ENCODE results near the gene CFAP73. TPM values are rescaled to one million over a fixed set of nuclear protein-coding genes. Genes with fewer than 3 reads are reported as not detected.
"Not testable (repeated sequence)": the region's sequence is repeated elsewhere in the genome, so short reads cannot be mapped to it uniquely, and the experiment has no call there.

Gene CFAP73
- total RNA-seq, 1 donor from 2014 or later = not detected

- no peak for DNase-seq (ENCODE audit: low read depth, low spot score)
Measured at GRCh38 chr12:113186666-113187325, 37.3 kb downstream of the CFAP73 start.

GRCh38 chr12:113189361-113189760, 39.8 kb downstream of the CFAP73 start:
- no peak for DNase-seq (ENCODE audit: low read depth, low spot score)

GRCh38 chr12:113190761-113191160, 41.2 kb downstream of the CFAP73 start:
- no peak for DNase-seq (ENCODE audit: low read depth, low spot score)

- DNase-seq (ENCODE audit: low read depth, low spot score) = no peak
Measured at GRCh38 chr12:113191227-113191626, 41.7 kb downstream of the CFAP73 start.

GRCh38 chr12:113194971-113195391, 45.5 kb downstream of the CFAP73 start:
- no peak for DNase-seq (ENCODE audit: low read depth, low spot score)

- no peak for DNase-seq (ENCODE audit: low read depth, low spot score)
Measured at GRCh38 chr12:113195598-113195997, 46.1 kb downstream of the CFAP73 start.

GRCh38 chr12:113196582-113196981, 47.1 kb downstream of the CFAP73 start:
- DNase-seq (ENCODE audit: low read depth, low spot score) = no peak

GRCh38 chr12:113196990-113197389, 47.5 kb downstream of the CFAP73 start:
- peak; percentile 61 for DNase-seq (ENCODE audit: low read depth, low spot score)

GRCh38 chr12:113197518-113198077, 48.1 kb downstream of the CFAP73 start:
- no peak for DNase-seq (ENCODE audit: low read depth, low spot score)

GRCh38 chr12:113198296-113198695, 48.8 kb downstream of the CFAP73 start:
- DNase-seq (ENCODE audit: low read depth, low spot score) = no peak

- no peak for DNase-seq (ENCODE audit: low read depth, low spot score)
Measured at GRCh38 chr12:113200021-113200797, 50.7 kb downstream of the CFAP73 start.

GRCh38 chr12:113201187-113202177, 52.0 kb downstream of the CFAP73 start:
- no peak for DNase-seq (ENCODE audit: low read depth, low spot score)

- no peak for DNase-seq (ENCODE audit: low read depth, low spot score)
Measured at GRCh38 chr12:113202300-113203075, 53.0 kb downstream of the CFAP73 start.

- no peak for DNase-seq (ENCODE audit: low read depth, low spot score)
Measured at GRCh38 chr12:113203852-113204760, 54.6 kb downstream of the CFAP73 start.

- no peak for DNase-seq (ENCODE audit: low read depth, low spot score)
Measured at GRCh38 chr12:113204804-113205203, 55.3 kb downstream of the CFAP73 start.

- DNase-seq (ENCODE audit: low read depth, low spot score) = not testable (repeated sequence)
Measured at GRCh38 chr12:113206802-113207201, 57.3 kb downstream of the CFAP73 start.

- DNase-seq (ENCODE audit: low read depth, low spot score) = no peak
Measured at GRCh38 chr12:113207613-113208040, 58.1 kb downstream of the CFAP73 start.

- DNase-seq (ENCODE audit: low read depth, low spot score) = no peak
Measured at GRCh38 chr12:113208041-113208934, 58.8 kb downstream of the CFAP73 start.

Data from pulmonary artery endothelial cell (primary cell).